GM23338 (cell line): ENCODE measurements around the gene KLHDC7B. TPM values are rescaled to one million over a fixed set of nuclear protein-coding genes. Genes with fewer than 3 reads are reported as not detected.

ENCODE experiments used
- ATAC-seq: fragments of 200-7000 bp; cut with Tn5 transposase; 3 replicates; pipeline ENCODE4 v1.9.1; 2020
- DNase-seq: peaks from one replicate; pipeline ENCODE4 v3.0.0-alpha.2; 2015; ENCODE audit warnings: low spot score
- H2AFZ ChIP-seq: fragments of 200-600 bp; sonication (generic); 2 replicates; pipeline ENCODE4 v1.8.0; 2016; ENCODE audit warnings: antibody characterized with exemption, mild to moderate bottlenecking, moderate library complexity
- H3F3A ChIP-seq: fragments of 200-600 bp; sonication (generic); replicated peaks from 2 replicates; pipeline ENCODE4 v1.8.0; 2017; ENCODE audit warnings: antibody characterized with exemption, mixed run types, low read depth
- H3K27ac ChIP-seq: fragments of 200-600 bp; sonication (generic); 2 replicates; pipeline ENCODE4 v1.6.1; 2016; ENCODE audit warnings: low read depth
- H3K27me3 ChIP-seq: fragments of 200-600 bp; sonication (generic); 2 replicates; pipeline ENCODE4 v1.8.0; 2016; ENCODE audit warnings: mild to moderate bottlenecking, mixed run types, moderate library complexity; ENCODE audit not compliant: insufficient read depth
- H3K36me3 ChIP-seq: fragments of 200-600 bp; sonication (generic); 2 replicates; pipeline ENCODE4 v1.8.0; 2016; ENCODE audit warnings: mild to moderate bottlenecking; ENCODE audit not compliant: insufficient read depth
- H3K4me1 ChIP-seq: fragments of 200-600 bp; sonication (generic); 2 replicates; pipeline ENCODE4 v1.8.0; 2016; ENCODE audit warnings: mild to moderate bottlenecking, moderate library complexity; ENCODE audit not compliant: insufficient read depth
- H3K4me2 ChIP-seq: fragments of 200-600 bp; sonication (generic); 2 replicates; pipeline ENCODE4 v1.7.1; 2017; ENCODE audit warnings: mixed run types
- H3K4me3 ChIP-seq: fragments of 200-600 bp; sonication (generic); 2 replicates; pipeline ENCODE4 v1.6.1; 2016; ENCODE audit warnings: mixed run types
- H3K79me2 ChIP-seq: fragments of 200-600 bp; sonication (generic); replicated peaks from 2 replicates; pipeline ENCODE4 v1.8.0; 2017; ENCODE audit warnings: mild to moderate bottlenecking; ENCODE audit not compliant: insufficient read depth
- H3K9me2 ChIP-seq: fragments of 200-600 bp; sonication (generic); 2 replicates; pipeline ENCODE4 v1.8.0; 2017; ENCODE audit not compliant: insufficient read depth
- H4K20me1 ChIP-seq: fragments of 200-600 bp; sonication (generic); replicated peaks from 2 replicates; pipeline ENCODE4 v1.8.0; 2017; ENCODE audit warnings: mild to moderate bottlenecking; ENCODE audit not compliant: insufficient read depth
- H3K27ac Mint-ChIP-seq: 2 replicates; pipeline ENCODE4 v1.8.0; 2020; ENCODE audit warnings: inconsistent platforms, mild to moderate bottlenecking, moderate library complexity, mixed read lengths
- H3K27me3 Mint-ChIP-seq: 3 replicates; pipeline ENCODE4 v1.8.0; 2022; ENCODE audit warnings: low read depth, mild to moderate bottlenecking, moderate library complexity, mixed read lengths, inconsistent platforms; ENCODE audit not compliant: insufficient read depth, poor library complexity
- H3K36me3 Mint-ChIP-seq: 3 replicates; pipeline ENCODE4 v1.8.0; 2021; ENCODE audit warnings: low read depth, mild to moderate bottlenecking, inconsistent platforms, moderate library complexity, mixed read lengths
- H3K4me1 Mint-ChIP-seq: 3 replicates; pipeline ENCODE4 v1.8.0; 2020; ENCODE audit warnings: mild to moderate bottlenecking, inconsistent platforms, mixed read lengths
- H3K4me3 Mint-ChIP-seq: 3 replicates; pipeline ENCODE4 v1.8.0; 2021; ENCODE audit warnings: moderate library complexity, mild to moderate bottlenecking, inconsistent platforms, mixed read lengths
- H3K9me3 Mint-ChIP-seq: 3 replicates; pipeline ENCODE4 v1.8.0; 2020; ENCODE audit warnings: moderate library complexity, mild to moderate bottlenecking, inconsistent platforms, mixed read lengths
- CREB1 ChIP-seq: fragments of 250-450 bp; sonication (Bioruptor Pico); IDR thresholded peaks from 2 replicates; pipeline ENCODE4 v1.5.0; 2020; ENCODE audit warnings: low read depth, mild to moderate bottlenecking, moderate library complexity
- ETS1 ChIP-seq: IDR thresholded peaks from 2 replicates; pipeline ENCODE4 v1.6.1; 2016; ENCODE audit warnings: antibody characterized with exemption
- EZH2 ChIP-seq: fragments of 200-600 bp; sonication (generic); IDR thresholded peaks from one replicate; pipeline ENCODE4 v1.8.0; 2017; ENCODE audit warnings: antibody characterized with exemption, mild to moderate bottlenecking, low read depth; ENCODE audit not compliant: unreplicated experiment
- EZH2phosphoT487 ChIP-seq: fragments of 200-600 bp; sonication (generic); IDR thresholded peaks from one replicate; pipeline ENCODE4 v1.8.1; 2018; ENCODE audit warnings: antibody characterized with exemption; ENCODE audit not compliant: unreplicated experiment
- JUNB ChIP-seq: IDR thresholded peaks from one replicate; pipeline ENCODE4 v1.6.1; 2016; ENCODE audit warnings: antibody characterized with exemption; ENCODE audit not compliant: unreplicated experiment
- NANOG ChIP-seq: IDR thresholded peaks from 2 replicates; pipeline ENCODE4 v1.6.1; 2016; ENCODE audit warnings: antibody characterized with exemption, borderline replicate concordance
- POLR2AphosphoS5 ChIP-seq: IDR thresholded peaks from 2 replicates; pipeline ENCODE4 v1.6.1; 2016; ENCODE audit warnings: antibody characterized with exemption, low read depth
- REST ChIP-seq: IDR thresholded peaks from one replicate; pipeline ENCODE4 v1.6.1; 2018; ENCODE audit warnings: antibody characterized with exemption; ENCODE audit not compliant: unreplicated experiment
- STAT1 ChIP-seq: IDR thresholded peaks from one replicate; pipeline ENCODE4 v1.6.1; 2016; ENCODE audit warnings: antibody characterized with exemption; ENCODE audit not compliant: unreplicated experiment
- ZNF331 ChIP-seq: fragments of 250-450 bp; sonication (Bioruptor Pico); IDR thresholded peaks from 2 replicates; pipeline ENCODE4 v1.5.0; 2020; ENCODE audit warnings: low read depth, mild to moderate bottlenecking, moderate library complexity
- ZNF462 ChIP-seq: fragments of 250-450 bp; sonication (Bioruptor Pico); IDR thresholded peaks from 2 replicates; pipeline ENCODE4 v1.5.0; 2020; ENCODE audit warnings: mild to moderate bottlenecking, moderate library complexity
- polyA plus RNA-seq: library from polyadenylated mRNA; unstranded; fragments of >200 nt; fragmentation: Nextera tagmentation; extraction: Ambion mirVana; gene quantifications from 2 replicates; pipeline ENCODE4 v1.2.1, GENCODE V29; 2016
- total RNA-seq: library from RNA; depleted of rRNA; stranded (reverse); fragments of >200 nt; shearing (Covaris generic); gene quantifications from 2 replicates; pipeline ENCODE4 v1.2.3, GENCODE V29; 2014

KLHDC7B gene
- total and polyA plus RNA-seq, 2 experiments from 2014 or later: not detected

GRCh38 chr22:50522208-50522805, 23.4 kb upstream of the KLHDC7B start (continued):
- TF ChIP-seq ZNF462 (CRISPR knock-in tag) (no peak), POLR2AphosphoS5 (no peak), EZH2 (no peak)

- Mint-ChIP-seq H3K9me3 (peaks cover 4% of the 10 kb centered on the region; the same call in 1 of the 3 replicates), H3K4me3 (no peak overlapping the region), H3K4me1 (peaks cover 11% of the 10 kb centered on the region), H3K36me3 (peaks cover 20% of the 10 kb centered on the region), H3K27me3 (peaks cover 22% of the 10 kb centered on the region), H3K27ac (no peak overlapping the region)
- H2AFZ ChIP-seq: no peak overlapping the region
- no peak overlapping the region for H3K4me3 ChIP-seq
- no peaks in the 10 kb centered on the region for H3K9me2 ChIP-seq
- ATAC-seq: no peak
- peaks cover 14% of the 10 kb centered on the region for H3K27me3 ChIP-seq
- peaks cover 4% of the 10 kb centered on the region for H3F3A ChIP-seq
- no peak for DNase-seq
- no peak overlapping the region for H3K27ac ChIP-seq
- H3K4me2 ChIP-seq: no peak overlapping the region
- H3K4me1 ChIP-seq: no peaks in the 10 kb centered on the region; the same call in 1 of the 2 replicates
- H4K20me1 ChIP-seq: no peaks in the 10 kb centered on the region; the same call in 1 of the 2 replicates
- H3K36me3 ChIP-seq: no peaks in the 10 kb centered on the region; the same call in 1 of the 2 replicates
- no peaks in the 10 kb centered on the region for H3K79me2 ChIP-seq
- TF ChIP-seq REST (no peak), STAT1 (no peak), ZNF331 (CRISPR knock-in tag) (no peak), POLR2AphosphoS5 (no peak), JUNB (no peak), NANOG (no peak), EZH2phosphoT487 (no peak), ETS1 (no peak), CREB1 (CRISPR knock-in tag) (no peak)
These were observed 22.8 kb upstream of the KLHDC7B start for GRCh38 chr22:50522806-50523438.
